Activated T-helper 1 cell treated with Interleukin-2 at 50 U/mL for 16 hours (primary cell): Measurements from ENCODE around the gene BACE1.
"Not testable (repeated sequence)": the region's sequence is repeated elsewhere in the genome, so short reads cannot be mapped to it uniquely, and the experiment has no call there.

Source experiments
- DNase-seq: peaks from one replicate; pipeline ENCODE4 v3.0.0-alpha.2; 2020; ENCODE audit warnings: low read depth

The BACE1 gene

DNA sequence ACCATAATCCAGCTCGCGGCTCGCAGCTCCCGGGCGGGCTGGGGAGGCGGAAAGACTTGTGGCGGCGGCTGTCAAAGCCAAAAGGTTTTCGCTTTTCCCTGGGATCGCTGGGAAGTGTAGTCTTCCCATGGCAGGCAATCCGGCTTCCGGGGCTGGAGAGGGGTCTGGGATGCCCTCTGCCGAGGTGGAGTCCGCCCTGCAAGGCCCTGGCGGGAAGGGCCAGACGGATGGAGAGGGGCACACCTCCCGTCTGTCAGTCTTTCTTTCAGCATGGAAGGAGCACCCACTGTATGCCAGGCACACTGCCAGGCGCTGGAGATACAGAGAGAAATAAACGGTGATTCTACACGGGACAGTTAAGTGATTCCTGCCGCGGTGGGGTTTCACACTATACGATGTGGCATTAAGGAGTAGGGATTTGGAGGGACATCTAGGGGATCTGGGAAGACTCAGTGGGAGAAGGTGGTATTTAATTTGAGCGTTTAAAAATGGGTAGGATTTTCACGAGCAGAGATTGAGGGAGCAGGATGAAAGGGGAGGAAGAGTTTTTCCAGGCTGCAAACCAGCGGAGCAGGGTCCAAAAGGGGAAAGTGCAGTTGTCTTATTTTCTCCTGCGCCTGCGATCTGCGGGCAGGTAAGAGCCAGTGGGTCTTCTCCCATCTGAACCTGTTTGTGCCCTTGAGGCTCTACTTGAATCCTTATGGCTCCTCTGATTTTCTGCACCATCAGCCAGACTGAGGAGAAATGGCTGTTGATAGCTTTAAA, at the start of gene BACE1:
TSS of gene BACE1 (minus strand) at position 60 of the 765 bp plus-strand sequence. CDS start 461 bp downstream, outside the sequence.
- DNase-seq: no peak

DNA sequence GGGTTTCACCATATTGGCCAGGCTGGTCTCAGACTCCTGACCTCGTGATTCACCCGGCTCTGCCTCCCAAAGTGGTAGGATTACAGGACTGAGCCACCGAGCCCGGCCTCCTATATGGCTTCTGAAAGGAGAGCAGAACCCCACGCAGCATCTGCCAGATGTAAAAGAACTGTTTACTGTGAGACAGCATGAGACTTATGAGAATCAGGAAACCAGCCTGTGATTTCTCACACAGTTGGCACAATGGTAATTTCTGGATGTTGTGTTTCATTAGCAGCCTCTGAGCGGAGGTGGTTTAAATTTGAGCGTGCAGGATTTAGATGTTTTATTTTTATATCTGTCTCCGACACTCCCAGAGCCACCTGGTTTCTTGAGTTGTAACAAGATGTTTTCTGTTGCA, 45.4 kb upstream of the BACE1 start:
- no peak for DNase-seq

DNA sequence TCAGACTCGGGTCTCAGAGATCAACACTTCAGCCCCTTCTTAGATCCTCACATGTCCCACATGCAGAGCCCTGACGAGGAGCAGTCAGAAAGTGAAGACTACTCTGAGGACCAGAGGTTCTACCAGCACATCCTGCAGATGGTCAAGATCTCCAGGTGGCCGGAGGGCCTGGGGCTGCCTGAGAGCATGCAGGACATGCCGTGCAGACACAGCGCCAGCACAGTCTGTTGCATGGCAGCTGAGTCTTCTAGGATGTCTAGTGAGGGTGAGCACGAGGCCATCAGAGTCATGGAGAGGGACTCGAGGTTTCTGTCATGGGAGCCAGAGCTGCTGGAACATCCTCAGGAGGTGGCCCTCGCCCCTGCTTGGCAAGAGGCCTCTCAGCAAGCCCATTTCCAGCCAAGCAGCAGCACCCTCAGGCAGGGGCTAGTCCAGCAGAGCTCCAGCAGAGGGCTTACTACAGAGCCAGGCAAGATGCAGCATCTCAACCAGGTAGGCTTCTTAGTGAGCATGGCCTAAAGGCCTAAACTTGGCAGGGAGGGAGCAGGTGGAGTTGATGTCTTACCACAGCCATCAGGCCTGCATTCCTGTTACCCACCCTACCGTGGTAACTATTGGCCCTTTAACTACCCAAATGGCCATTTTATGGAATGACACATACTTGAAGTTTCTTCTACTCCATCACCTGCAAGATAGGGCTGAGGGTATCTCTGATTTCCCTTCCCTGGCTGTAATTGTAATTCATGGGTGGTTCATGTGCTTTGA, 40.3 kb upstream of the BACE1 start:
- DNase-seq: no peak

DNA sequence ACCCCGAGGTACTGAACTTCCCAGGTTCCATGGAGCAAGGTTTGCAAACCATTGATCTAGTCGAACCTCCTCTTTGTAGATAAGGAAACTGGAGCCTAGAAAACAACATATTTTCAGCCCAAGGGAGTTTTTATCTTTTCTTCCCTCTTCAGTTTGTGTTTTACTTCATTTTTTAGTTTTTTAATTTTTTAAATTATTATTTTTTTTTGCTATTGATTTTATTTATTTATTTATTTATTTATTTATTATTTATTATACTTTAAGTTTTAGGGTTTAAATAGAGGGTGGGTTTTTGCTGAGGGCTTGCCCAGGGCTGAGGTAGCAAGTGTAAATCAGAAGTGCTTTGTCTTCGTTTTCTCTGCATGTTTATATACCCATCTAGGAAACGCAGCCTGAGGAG, 38.5 kb upstream of the BACE1 start:
- no peak for DNase-seq

DNA sequence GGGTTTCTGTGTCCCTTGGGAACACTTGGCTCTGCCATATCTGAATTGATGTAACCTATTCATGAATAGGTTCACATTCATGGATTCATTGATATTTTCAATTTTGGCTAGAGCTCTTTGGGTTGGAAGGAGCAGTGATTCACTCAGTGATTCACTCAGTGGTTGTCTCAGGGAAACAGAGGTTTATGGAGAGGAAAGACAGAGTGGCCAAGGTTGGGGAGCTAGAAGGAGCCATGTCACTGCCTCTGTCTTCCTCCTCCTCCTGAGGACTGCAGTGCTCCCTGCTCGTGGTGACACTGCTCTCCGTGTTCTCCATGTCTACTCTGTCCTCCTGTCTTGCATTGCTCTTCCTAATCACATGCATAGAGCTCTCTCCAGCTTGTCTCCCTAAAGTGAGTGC, 29.0 kb upstream of the BACE1 start:
- DNase-seq: no peak

DNA sequence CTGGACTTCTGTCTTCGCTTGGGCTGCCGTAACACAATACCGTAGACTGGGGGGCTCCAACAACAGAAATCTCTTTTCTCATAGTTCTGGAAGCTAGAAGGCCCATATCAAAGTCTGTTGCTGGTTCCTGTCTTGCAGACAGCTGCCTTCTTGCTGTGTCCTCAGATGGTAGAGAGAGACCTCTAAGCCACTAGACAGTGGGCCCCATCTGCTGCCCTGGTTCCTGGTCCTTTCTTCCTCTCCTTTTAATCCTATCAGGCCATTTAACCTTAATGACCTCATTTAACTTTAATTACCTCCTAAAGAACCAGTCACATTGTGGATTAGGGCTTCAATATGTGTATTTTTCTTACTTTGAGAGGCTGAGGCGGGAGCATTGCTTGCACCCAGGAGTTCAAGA, 21.0 kb upstream of the BACE1 start:
- no peak for DNase-seq

DNA sequence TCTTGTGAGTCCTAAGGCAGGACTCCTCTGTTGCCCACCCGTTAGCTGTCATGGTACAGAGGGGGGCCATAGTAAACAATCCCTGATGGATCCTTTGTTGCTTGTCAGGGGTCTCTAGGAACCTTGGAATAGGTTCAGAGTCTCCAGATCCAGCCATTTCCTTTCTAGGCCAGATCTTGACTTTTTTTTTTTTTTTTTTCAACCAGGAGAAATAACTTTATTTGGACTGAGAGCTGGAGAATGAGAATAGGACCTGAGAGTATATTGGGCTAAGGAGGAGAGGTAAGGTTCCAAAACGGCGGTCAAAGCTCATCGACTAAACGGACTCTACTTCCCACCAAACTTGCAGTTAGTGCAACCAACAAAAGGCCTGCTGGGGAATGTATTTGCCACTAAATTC, 19.3 kb upstream of the BACE1 start:
- no peak for DNase-seq

DNA sequence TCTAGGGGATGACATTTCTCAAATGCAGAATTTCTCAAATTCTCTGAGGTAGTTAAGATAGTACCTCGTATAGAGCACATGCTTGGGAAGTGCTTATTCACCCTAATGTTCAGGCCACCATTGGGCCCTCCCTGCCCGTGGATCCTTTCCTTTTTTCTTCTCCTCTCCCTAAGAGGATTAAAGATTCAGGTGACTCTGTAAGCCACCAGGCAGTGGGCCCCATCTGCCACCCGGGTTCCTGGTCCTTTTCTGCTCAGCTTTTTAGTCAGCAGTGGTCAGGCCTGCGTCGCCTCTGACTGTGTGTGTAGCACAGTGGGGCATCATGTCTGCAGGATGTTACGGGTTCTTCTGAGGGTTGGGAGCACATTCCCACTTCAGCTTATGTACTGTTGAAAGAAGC, 18.8 kb upstream of the BACE1 start:
- no peak for DNase-seq

DNA sequence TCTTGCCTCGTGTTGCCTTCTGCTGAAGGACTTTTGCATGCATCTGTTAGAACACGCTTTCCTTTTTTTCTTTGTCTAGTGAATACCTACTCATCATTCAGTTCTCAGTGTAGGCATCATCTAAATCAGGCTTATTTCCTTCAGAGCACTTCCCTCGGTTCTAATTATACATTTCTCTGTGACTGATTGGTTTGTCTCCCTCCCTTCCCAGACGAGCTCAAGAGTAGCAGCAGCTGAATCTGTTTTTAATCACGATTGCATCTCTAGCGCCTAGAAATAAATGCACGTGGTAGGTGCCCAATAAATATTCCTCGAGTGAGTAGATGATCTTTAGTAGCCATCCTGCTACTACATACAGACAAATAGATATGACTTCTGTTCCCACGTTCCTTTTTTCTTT, 17.9 kb upstream of the BACE1 start:
- no peak for DNase-seq

DNA sequence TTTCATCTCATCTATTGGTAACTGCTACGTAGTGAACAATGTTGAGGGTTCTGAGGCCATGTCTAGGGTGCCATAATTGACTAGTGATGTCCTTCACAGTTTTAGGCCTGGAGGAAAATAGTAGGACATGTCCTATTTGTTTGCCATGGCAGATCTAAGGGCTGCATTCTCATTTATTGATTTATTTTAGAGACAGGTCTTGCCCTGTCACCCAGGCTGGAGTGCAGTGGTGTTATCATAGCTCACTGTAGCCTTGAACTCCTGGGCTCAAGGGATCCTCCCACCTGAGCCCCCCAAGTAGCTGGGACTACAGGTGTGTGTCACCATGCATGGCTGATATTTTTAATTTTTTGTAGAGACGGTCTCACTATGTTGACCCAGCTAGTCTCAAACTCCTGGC, 16.8 kb upstream of the BACE1 start:
- no peak for DNase-seq

DNA sequence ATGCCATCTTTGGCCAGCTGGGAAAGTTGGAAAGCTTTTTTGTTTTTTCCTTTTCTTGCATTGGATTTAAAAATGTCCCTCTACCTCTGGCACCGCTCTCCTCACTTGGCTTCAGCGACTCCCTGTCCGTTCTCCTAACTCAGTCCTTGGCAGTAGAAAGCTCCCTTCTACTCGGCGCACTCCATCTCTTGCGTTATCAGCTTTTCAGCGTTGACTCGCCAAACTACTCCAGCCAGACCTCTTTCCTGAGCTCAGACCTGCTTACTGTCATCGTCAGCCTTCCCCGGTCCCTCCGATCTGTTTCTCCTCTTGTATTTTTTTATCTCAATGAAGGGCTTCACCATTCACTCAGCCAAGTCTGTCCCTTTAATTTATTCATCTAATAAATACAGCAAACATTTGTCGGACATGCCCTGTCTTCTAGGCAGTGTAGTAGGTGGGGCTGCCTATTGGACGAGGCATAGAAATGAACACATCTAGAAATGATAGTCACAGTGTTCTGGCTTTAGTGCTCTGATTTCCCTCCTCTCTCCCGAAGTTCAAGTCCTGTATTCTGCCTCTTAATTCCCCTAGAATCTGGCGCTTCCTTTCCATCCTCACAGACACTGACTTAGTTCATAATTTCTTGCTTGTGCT, 12.4 kb upstream of the BACE1 start:
- DNase-seq: no peak

DNA sequence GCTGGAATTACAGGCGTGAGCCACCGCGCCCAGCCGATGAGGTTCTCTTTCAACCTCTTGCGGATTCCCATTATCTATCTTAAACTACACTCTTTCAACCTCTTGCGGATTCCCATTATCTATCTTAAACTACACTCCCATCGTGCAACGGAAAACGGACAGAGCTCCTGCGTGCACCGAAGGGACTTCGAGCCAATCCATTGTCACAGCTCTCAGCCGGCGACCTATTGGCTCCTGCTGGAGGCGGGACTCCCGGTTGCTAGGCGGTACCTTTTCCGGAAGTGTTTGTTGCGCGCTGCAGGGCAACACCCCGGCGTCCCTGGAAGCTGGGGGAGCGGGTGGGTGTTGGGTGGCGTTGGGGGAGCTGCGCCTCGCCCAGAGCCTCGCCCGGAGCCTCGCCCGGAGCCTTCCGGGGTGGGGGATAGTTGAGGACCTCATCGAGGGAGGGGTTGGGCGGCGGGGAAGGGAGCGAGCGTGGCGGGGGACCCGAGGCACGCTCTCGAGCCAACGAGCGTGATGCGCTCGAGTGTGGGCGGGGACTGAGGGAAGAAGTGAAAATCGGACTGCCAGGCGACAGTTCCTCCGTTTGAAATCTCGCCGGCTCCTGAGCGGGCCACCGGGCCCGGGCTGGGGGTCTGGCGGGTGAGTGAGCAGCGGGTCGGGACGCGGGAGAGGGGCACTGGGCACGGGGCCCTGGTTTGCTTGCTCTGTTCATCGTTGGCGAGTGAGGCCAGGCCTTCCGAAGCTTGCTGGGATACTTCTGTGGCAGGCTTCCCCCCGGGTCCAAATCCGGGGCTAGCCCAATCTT, 11.7 kb upstream of the BACE1 start, which contains the start of gene CEP164:
TSS of gene CEP164 (plus strand) at position 288 of the 808 bp plus-strand sequence. CDS start 10,733 bp downstream, outside the sequence.
- peak; percentile 89 for DNase-seq

DNA sequence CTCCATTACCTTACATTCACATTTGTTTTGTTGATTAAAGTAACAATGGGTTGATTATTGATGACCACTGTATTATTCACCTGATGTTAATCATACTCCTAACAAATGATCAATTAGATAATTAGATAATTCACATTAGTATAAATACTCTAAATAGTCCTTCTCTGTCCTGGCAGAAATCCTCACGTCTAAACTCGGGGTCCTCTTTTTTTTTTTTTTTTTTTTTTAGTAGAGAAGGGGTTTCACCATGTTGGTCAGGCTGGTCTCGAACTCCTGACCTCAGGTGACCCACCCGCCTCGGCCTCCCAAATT, 11.2 kb upstream of the BACE1 start:
- DNase-seq: not testable (repeated sequence)

DNA sequence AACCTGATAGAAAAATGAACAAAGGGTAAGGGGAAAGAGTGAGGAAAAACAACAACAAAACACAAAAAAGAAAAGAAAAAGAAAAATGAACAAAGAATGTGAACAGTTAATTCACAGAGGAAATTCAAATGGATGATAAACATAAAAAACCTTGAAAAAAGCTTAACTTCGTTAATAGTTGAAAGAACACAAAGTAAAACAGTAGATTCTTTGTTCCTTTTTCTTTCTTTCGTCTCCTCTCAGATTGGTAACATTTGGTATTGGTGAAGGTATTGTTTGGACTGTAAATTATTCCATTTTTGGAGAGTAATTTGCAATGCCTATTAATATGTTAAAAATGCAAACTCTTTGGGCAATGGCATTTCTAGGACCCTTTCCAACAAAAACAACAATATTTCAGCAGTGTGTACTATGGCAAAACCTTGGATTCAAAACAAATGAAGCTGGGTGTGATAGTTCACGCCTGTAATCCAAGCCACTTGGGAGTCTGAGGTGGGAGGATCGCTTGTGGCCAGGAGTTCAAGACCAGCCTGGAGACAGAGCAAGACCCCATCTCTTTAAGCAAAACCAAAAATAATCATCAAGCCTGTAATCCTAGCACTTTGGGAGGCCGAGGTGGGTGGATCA, 3.3 kb upstream of the BACE1 start:
- DNase-seq: no peak

DNA sequence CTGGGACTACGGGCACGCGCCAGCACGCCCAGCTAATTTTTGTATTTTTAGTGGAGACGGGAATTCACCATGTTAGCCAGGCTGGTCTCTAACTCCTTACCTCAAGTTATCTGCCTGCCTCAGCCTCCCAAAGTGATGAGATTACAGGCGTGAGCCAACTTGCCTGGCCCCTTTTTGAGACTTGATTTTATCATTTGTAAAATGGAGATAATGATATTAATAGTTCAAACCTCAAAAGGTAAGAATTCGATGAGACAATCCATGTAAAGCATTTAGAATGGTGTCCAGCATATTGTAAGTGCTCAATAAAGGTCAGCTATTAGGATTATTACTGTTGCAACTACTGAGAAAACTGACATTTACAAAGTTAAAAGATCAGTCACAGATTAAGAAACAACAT, 2.7 kb upstream of the BACE1 start:
- no peak for DNase-seq

DNA sequence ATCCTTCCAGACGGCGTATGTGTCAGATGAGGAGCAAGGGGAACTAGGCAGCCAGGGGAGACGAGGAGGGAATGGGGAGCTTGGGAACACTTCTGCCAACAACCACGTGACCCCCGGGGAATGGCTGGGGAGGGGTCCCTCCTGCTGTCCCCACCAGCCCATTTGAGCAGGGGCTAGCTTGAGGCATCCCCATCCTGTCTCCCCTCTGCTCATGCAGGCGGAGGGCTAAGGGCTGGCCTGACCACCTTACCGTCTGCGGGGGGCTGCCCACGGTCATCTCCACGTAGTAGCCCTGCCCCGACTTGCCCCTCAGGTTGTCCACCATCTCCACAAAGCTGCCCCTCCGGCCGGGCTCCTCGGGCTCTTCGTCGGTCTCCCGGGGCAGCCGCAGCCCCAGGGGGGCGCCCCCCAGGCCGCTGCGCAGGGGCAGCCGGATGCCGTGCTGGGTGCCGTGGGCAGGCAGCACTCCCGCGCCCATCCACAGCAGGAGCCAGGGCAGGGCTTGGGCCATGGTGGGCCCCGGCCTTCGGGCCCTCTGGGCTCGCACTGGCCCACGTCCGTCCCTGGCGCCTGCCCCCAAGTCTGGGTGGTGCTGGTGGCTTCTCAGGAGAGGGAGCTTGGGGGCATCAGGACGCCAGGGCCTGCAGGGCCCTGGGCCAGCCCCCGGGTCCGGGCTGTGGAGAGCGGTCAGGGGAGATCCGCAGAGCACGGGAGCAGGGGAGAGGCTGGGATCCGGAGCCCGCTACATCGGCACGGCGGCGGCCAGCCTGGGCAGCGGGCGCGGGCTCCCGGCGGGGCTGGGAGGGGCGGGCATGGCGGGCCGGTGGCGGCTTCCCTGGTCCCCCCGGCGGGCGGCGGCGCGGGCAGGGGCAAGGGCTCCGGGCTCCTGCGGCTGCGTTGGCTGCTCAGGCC, 515 bp downstream of the BACE1 start:
- DNase-seq: no peak

DNA sequence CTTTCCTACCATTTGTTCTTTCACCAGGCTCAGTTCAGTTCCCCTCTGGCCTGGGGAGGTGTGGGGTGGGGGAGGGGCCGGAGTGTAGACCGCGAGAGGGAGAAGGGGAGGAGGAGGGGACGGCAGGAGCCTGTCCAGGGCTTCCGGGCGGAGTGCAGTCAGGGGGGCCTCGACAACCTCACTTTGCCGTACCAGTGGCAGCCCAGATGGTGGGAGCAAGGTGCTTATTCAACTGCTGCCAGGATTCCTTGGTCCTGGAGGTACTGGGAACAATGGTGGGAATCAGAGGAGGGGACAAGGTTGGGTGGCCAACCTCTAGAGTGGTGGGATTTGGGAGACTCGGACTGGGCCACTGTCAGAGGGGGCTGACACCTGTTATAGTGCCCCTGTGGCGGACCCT, 1.2 kb downstream of the BACE1 start:
- DNase-seq: no peak

DNA sequence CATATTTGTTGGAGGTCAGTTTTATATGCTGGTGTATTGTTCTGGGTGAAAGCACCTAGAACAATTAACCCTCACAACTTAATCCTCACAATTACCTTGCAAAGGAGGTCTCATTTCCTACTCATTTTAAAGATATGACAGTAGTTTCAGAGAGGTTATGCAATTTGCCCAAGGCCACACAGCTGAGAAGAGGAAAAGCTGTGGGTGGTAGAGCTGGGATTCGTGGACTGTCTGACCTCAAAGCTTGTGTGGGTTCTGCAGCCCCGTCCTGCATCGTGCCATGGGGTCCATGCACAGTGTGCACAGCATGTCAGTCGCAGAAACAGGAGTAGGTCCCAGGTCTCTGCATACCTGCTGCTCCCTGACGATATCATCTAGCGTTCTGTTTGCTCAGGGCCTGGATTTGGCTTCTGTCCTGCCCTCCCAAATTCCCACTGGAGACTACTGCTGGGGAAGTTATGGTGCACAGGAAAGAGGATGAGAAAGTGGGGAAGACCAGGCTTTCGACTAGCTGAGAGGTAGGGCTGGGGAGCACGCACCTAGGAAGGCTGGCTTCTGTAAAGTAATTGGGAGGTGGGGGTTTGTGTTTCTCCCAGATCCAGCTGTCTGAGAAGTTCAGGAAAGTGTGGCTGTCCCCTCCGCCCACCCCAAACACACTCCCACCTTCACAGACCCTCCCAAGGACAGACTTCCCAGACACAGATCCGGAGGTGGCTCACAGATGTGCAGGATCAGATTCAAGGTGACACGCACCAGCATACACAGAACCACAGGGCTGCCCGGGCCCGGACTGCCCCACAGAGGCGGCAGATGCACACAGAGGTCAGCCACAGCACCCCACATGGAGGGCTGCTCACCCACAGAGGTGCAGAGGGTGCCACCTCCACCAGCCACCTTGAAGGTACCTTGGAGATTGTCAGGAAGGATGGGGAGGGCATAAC, 2.0 kb downstream of the BACE1 start:
- DNase-seq: no peak

DNA sequence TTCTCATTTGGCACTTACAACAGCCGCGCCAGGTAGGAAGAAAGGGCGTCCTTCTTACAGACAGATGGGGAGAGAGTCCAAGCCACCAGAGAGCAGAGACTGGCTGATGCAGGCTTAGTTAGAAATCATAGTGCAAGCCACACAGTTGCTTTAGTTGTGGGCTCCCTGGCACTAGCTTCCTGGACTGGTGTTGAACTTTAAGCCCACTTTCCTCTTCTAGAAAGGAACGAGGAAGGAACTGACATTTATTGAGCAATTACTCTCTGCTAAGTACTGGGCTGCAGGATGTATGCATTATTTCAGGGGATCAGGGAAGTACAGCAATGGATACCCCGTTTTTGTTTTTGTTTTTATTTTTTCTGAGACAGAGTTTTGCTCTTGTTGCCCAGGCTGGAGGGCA, 3.0 kb downstream of the BACE1 start:
- DNase-seq: no peak

DNA sequence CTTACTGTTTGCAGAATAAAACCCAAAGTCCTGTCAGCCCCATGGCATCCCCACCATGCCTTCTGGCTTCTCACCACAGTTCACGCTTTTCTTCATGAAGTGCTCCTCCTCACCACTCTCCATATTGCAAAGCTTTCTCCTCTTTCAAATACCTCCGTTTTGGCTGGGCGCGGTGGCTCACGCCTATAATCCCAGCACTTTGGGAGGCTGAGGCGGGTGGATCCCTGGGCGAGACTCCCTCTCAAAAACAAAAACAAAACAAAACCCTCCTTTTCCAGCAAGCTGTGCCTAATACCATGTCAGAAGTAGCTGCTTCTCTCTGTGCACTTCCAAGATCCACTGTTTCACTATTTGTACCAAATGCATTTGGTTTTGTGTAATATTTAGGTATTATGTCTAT, 6.7 kb downstream of the BACE1 start:
- no peak for DNase-seq
